K562 (cell line): ENCODE results near the gene G6PC3. TPM values are rescaled to one million over a fixed set of nuclear protein-coding genes. Genes with fewer than 3 reads are reported as not detected.

Experiments used
- ATAC-seq: fragments of 200-7000 bp; cut with Tn5 transposase; 3 replicates; pipeline ENCODE4 v1.9.1; 2020; ENCODE audit warnings: moderate library complexity
- BruUV-seq: library from RNA; stranded (reverse); fragments of 400-500 nt; replicated peaks from 2 replicates; lab custom pipeline; 2021; lab: Mats Ljungman, UMichigan
- CTCF ChIA-PET: fragments of 300-600 bp; formaldehyde crosslinking; extraction: SDS; loops from one replicate; lab custom pipeline; 2021; ENCODE audit warnings: low intra/inter-chr PET ratio; lab: Yijun Ruan, JAX
- POLR2A ChIA-PET: fragments of 300-600, 350-650 bp; sonication (Branson Sonifier 250); formaldehyde crosslinking; extraction: SDS; loops from one replicate; lab custom pipeline; 2021; ENCODE audit warnings: antibody characterized with exemption, inconsistent platforms; lab: Yijun Ruan, JAX
- DNase-seq, 4 experiments: peaks; one replicate each; pipeline versions ENCODE4 v3.0.0 to v3.0.0-alpha.2; 2011 to 2018; ENCODE audit warnings: low spot score in 3 of 4, mixed read lengths in 3 of 4; ENCODE audit errors: extremely low read depth in 1 of 4
- FAIRE-seq: peaks from 2 replicates; lab custom pipeline; 2011; peaks lifted over from hg19 to GRCh38; lab: Jason Lieb, UNC
- H2AFZ ChIP-seq: 2 replicates; pipeline ENCODE4 v1.6.0; 2011; ENCODE audit warnings: low read depth, low read length, control low read depth, inconsistent platforms
- H3K27ac ChIP-seq: fragments of 200-600 bp; 3 replicates; pipeline ENCODE4 v1.8.0; 2011; ENCODE audit warnings: low read depth, mild to moderate bottlenecking, control low read depth, inconsistent platforms, low read length, moderate library complexity, mixed read lengths; ENCODE audit errors: extremely low read depth
- H3K27me3 ChIP-seq, 2 experiments: fragments of 300-600 bp in 1 of 2; 2 replicates in 1 of 2; 3 replicates in 1 of 2; pipeline versions ENCODE4 v1.6.0 to v1.8.0; 2011; ENCODE audit warnings: inconsistent platforms in 2 of 2, low read length in 2 of 2, mild to moderate bottlenecking in 1 of 2, mixed read lengths in 1 of 2, moderate library complexity in 1 of 2; ENCODE audit not compliant: control insufficient read depth in 2 of 2, insufficient read depth in 2 of 2
- H3K36me3 ChIP-seq: fragments of 300-600 bp; 3 replicates; pipeline ENCODE4 v1.8.0; 2011; ENCODE audit warnings: mild to moderate bottlenecking, low read length, inconsistent platforms; ENCODE audit not compliant: control insufficient read depth, insufficient read depth
- H3K4me1 ChIP-seq, 2 experiments: fragments of 200-600 bp in 1 of 2; replicated peaks in 1 of 2; 2 replicates in 1 of 2; 3 replicates in 1 of 2; pipeline versions ENCODE4 v1.5.1 to v1.8.0; 2011; ENCODE audit warnings: inconsistent platforms in 2 of 2, low read length in 2 of 2, mild to moderate bottlenecking in 1 of 2, mixed read lengths in 1 of 2, moderate library complexity in 1 of 2; ENCODE audit not compliant: control insufficient read depth in 2 of 2, insufficient read depth in 2 of 2
- H3K4me2 ChIP-seq: 2 replicates; pipeline ENCODE4 v1.6.1; 2011; ENCODE audit warnings: low read length, control low read depth, inconsistent platforms, mixed read lengths; ENCODE audit not compliant: insufficient read depth
- H3K4me3 ChIP-seq: fragments of 200-600 bp; sonication (generic), shearing (Covaris generic); 2 replicates; pipeline ENCODE4 v1.5.1; 2016; ENCODE audit warnings: control low read depth, inconsistent platforms
- H3K79me2 ChIP-seq: fragments of 200-600 bp; 3 replicates; pipeline ENCODE4 v1.8.0; 2011; ENCODE audit warnings: low read length, inconsistent platforms; ENCODE audit not compliant: control insufficient read depth, insufficient read depth
- H3K9ac ChIP-seq, 2 experiments: 2 replicates each; pipeline versions ENCODE4 v1.6.0 to v1.6.1; 2011; ENCODE audit warnings: low read depth in 2 of 2, low read length in 2 of 2, control low read depth in 1 of 2, inconsistent platforms in 1 of 2, mild to moderate bottlenecking in 1 of 2, mixed read lengths in 1 of 2; ENCODE audit not compliant: insufficient read depth in 1 of 2
- H3K9me1 ChIP-seq: one replicate; pipeline ENCODE4 v1.6.0; 2011; ENCODE audit warnings: inconsistent platforms, mild to moderate bottlenecking, low read length, moderate library complexity; ENCODE audit not compliant: control insufficient read depth, insufficient read depth
- H3K9me3 ChIP-seq: replicated peaks from 2 replicates; pipeline ENCODE4 v1.5.1; 2011; ENCODE audit warnings: low read depth, low read length, inconsistent platforms; ENCODE audit not compliant: control insufficient read depth, insufficient read depth
- H4K20me1 ChIP-seq: replicated peaks from 2 replicates; pipeline ENCODE4 v1.6.1; 2011; ENCODE audit warnings: low read length, inconsistent platforms, mixed read lengths; ENCODE audit not compliant: control insufficient read depth, insufficient read depth
- CHCHD3 ChIP-seq: fragments of 250-450 bp; sonication (Bioruptor Pico); IDR thresholded peaks from 2 replicates; pipeline ENCODE4 v2.1.2; 2022; ENCODE audit warnings: mild to moderate bottlenecking
- PCBP1 ChIP-seq: fragments of 200-400 bp; formaldehyde crosslinking; IDR thresholded peaks from 2 replicates; pipeline ENCODE4 v1.6.1; 2018; ENCODE audit warnings: mild to moderate bottlenecking, low read depth, low read length; ENCODE audit not compliant: poor library complexity, severe bottlenecking
- WGBS: fragments of 100-300 bp; shearing (Covaris generic); methylation state at CpG from one replicate; pipeline ENCODE4 v1.1.6; 2016; ENCODE audit warnings: low coverage, mixed read lengths; ENCODE audit not compliant: insufficient coverage; ENCODE audit errors: missing lambda C conversion rate; 5-methylcytosine and 5-hydroxymethylcytosine counted together
- in situ Hi-C: fragments of 300-500 bp; cut with MboI; formaldehyde crosslinking; loops from 4 replicates; pipeline ENCODE4 v1.15.0; 2018; ENCODE audit warnings: inconsistent platforms, mixed read lengths
- intact Hi-C: fragments of 100-400 bp; cut with micrococcal nuclease; formaldehyde crosslinking; loops from 2 replicates; pipeline ENCODE4 v1.14.2; 2022
- polyA plus RNA-seq, 8 experiments: library from polyadenylated mRNA; depleted of rRNA in 4 of 8; stranded (reverse) in 5 of 8; unstranded in 3 of 8; fragments of >200 nt; fragmentation: Nextera tagmentation in 2 of 8; fragmentation: Illumina TruSeq in 1 of 8; extraction: Ambion mirVana in 2 of 8; extraction: Trizol in 1 of 8; gene quantifications; 2 replicates each; pipeline versions ENCODE4 v1.2.1 to v1.2.3, GENCODE V29; 2011 to 2014; ENCODE audit warnings: inconsistent platforms in 1 of 8, missing spikeins in 1 of 8
- total RNA-seq, 7 experiments: library from RNA; depleted of rRNA in 6 of 7; stranded (reverse); fragments of >200 nt in 6 of 7; fragmentation: Illumina TruSeq in 2 of 7; extraction: Trizol in 2 of 7; gene quantifications; 2 replicates each; pipeline versions ENCODE4 v1.2.1 to v1.2.3, GENCODE V29; 2011 to 2021; ENCODE audit warnings: low replicate concordance in 1 of 7
- TF ChIP-seq, protein P1 (sequence below): fragments of 200-600 bp; sonication (generic); IDR thresholded peaks from one replicate; pipeline ENCODE4 v1.6.1; 2012; ENCODE audit warnings: mild to moderate bottlenecking, low read depth, low read length, inconsistent platforms
- TF ChIP-seq, protein P2 (sequence below): fragments of 250-450 bp; sonication (Bioruptor Pico); IDR thresholded peaks from 2 replicates; pipeline ENCODE4 v1.5.0; 2022; ENCODE audit warnings: mild to moderate bottlenecking

G6PC3 gene
- total and polyA plus RNA-seq, 9 of the 15 experiments (the other 6 are each of a cell fraction or from before 2014, with no cell fraction given), result 10.4 to 57.8 (median 31.1) TPM

DNA sequence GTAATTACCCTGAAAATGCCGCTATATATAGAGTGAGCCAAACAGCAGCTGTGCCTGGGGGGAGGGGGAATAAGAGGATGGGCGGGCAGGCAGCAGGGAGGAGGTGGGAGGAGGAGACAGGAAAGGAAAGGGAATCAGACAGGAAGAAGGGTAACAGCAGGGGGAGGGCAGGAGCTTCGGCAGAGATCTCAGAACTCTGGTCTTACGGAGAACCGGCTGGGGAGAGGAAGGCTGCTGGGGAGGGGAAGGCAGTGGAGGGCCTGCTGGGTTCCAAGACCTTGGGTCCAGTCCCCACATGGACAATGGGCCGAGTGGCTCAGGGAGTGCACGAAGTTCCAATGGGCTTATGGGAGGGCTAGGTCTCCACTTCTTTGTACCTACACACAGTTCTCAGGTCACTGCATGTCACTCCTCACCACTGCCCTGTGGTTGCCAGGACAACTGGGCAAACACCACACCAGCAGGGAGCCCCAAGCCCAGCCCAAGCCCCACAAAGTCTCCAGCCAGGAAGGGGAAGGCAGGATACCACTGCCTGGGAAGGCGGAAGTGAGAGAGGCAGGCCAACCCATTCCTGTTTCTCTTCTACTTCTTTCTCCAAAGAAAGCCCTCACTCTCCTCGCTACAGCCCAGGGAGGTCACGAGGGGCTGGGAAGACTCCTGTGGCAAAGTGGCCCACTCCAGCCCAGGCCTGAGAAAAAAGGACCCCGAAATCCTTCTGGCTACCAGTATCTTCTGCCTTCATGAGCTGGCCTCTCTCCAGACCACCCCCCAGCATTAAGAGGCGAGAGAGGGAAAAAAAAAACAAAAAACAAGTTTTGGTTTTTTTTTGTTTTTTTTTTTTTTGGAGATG is 25.3 kb downstream of the G6PC3 start:
- H2AFZ ChIP-seq, result peak overlapping the region; percentile 87
- in situ Hi-C loops, result no loop called here
- peak; percentile 83 for ATAC-seq
- no peaks in the 10 kb centered on the region for H3K9me3 ChIP-seq
- peak overlapping the region; percentile 96 for H3K4me2 ChIP-seq
- H3K4me1 ChIP-seq, result peaks cover 33 to 64% of the 10 kb centered on the region in 2 experiments
- 5% methylated on average over 8 of the region's 12 CpGs for WGBS
- H3K9ac ChIP-seq, result peak overlapping the region; percentile 76 to 90
- no peaks in the 10 kb centered on the region for H3K27me3 ChIP-seq
- peak; percentile 82 to 93 (median 85) for DNase-seq
- peak overlapping the region; percentile 31 for H3K4me3 ChIP-seq
- H3K79me2 ChIP-seq, result no peaks in the 10 kb centered on the region; the same call in 2 of the 3 replicates
- H4K20me1 ChIP-seq, result no peaks in the 10 kb centered on the region
- H3K9me1 ChIP-seq, result peaks cover 6% of the 10 kb centered on the region
- H3K36me3 ChIP-seq, result peaks cover 5% of the 10 kb centered on the region; the same call in 1 of the 3 replicates
- FAIRE-seq, result peak; percentile 98
- H3K27ac ChIP-seq, result peak overlapping the region; percentile 85
- ChIA-PET CTCF (interaction anchor here (1.8 kb wide), 1 partner anchor 73 kb away, joined by 7 read pairs; no protein-coding TSS in a partner anchor), POLR2A (interaction anchor here (0.6 to 2.1 kb wide), 5 partner anchors 9 to 165 kb away, joined by 3 to 10 read pairs (median 3); no protein-coding TSS in a partner anchor)
- intact Hi-C loops, result no loop called here
- TSS peak; percentile 85 for BruUV-seq
- TF ChIP-seq, protein P1, sequence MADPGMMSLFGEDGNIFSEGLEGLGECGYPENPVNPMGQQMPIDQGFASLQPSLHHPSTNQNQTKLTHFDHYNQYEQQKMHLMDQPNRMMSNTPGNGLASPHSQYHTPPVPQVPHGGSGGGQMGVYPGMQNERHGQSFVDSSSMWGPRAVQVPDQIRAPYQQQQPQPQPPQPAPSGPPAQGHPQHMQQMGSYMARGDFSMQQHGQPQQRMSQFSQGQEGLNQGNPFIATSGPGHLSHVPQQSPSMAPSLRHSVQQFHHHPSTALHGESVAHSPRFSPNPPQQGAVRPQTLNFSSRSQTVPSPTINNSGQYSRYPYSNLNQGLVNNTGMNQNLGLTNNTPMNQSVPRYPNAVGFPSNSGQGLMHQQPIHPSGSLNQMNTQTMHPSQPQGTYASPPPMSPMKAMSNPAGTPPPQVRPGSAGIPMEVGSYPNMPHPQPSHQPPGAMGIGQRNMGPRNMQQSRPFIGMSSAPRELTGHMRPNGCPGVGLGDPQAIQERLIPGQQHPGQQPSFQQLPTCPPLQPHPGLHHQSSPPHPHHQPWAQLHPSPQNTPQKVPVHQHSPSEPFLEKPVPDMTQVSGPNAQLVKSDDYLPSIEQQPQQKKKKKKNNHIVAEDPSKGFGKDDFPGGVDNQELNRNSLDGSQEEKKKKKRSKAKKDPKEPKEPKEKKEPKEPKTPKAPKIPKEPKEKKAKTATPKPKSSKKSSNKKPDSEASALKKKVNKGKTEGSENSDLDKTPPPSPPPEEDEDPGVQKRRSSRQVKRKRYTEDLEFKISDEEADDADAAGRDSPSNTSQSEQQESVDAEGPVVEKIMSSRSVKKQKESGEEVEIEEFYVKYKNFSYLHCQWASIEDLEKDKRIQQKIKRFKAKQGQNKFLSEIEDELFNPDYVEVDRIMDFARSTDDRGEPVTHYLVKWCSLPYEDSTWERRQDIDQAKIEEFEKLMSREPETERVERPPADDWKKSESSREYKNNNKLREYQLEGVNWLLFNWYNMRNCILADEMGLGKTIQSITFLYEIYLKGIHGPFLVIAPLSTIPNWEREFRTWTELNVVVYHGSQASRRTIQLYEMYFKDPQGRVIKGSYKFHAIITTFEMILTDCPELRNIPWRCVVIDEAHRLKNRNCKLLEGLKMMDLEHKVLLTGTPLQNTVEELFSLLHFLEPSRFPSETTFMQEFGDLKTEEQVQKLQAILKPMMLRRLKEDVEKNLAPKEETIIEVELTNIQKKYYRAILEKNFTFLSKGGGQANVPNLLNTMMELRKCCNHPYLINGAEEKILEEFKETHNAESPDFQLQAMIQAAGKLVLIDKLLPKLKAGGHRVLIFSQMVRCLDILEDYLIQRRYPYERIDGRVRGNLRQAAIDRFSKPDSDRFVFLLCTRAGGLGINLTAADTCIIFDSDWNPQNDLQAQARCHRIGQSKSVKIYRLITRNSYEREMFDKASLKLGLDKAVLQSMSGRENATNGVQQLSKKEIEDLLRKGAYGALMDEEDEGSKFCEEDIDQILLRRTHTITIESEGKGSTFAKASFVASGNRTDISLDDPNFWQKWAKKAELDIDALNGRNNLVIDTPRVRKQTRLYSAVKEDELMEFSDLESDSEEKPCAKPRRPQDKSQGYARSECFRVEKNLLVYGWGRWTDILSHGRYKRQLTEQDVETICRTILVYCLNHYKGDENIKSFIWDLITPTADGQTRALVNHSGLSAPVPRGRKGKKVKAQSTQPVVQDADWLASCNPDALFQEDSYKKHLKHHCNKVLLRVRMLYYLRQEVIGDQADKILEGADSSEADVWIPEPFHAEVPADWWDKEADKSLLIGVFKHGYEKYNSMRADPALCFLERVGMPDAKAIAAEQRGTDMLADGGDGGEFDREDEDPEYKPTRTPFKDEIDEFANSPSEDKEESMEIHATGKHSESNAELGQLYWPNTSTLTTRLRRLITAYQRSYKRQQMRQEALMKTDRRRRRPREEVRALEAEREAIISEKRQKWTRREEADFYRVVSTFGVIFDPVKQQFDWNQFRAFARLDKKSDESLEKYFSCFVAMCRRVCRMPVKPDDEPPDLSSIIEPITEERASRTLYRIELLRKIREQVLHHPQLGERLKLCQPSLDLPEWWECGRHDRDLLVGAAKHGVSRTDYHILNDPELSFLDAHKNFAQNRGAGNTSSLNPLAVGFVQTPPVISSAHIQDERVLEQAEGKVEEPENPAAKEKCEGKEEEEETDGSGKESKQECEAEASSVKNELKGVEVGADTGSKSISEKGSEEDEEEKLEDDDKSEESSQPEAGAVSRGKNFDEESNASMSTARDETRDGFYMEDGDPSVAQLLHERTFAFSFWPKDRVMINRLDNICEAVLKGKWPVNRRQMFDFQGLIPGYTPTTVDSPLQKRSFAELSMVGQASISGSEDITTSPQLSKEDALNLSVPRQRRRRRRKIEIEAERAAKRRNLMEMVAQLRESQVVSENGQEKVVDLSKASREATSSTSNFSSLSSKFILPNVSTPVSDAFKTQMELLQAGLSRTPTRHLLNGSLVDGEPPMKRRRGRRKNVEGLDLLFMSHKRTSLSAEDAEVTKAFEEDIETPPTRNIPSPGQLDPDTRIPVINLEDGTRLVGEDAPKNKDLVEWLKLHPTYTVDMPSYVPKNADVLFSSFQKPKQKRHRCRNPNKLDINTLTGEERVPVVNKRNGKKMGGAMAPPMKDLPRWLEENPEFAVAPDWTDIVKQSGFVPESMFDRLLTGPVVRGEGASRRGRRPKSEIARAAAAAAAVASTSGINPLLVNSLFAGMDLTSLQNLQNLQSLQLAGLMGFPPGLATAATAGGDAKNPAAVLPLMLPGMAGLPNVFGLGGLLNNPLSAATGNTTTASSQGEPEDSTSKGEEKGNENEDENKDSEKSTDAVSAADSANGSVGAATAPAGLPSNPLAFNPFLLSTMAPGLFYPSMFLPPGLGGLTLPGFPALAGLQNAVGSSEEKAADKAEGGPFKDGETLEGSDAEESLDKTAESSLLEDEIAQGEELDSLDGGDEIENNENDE, result no peak
- TF ChIP-seq PCBP1, result no peak
- no peak for TF ChIP-seq CHCHD3 (CRISPR knock-in tag)
- TF ChIP-seq, protein P2, sequence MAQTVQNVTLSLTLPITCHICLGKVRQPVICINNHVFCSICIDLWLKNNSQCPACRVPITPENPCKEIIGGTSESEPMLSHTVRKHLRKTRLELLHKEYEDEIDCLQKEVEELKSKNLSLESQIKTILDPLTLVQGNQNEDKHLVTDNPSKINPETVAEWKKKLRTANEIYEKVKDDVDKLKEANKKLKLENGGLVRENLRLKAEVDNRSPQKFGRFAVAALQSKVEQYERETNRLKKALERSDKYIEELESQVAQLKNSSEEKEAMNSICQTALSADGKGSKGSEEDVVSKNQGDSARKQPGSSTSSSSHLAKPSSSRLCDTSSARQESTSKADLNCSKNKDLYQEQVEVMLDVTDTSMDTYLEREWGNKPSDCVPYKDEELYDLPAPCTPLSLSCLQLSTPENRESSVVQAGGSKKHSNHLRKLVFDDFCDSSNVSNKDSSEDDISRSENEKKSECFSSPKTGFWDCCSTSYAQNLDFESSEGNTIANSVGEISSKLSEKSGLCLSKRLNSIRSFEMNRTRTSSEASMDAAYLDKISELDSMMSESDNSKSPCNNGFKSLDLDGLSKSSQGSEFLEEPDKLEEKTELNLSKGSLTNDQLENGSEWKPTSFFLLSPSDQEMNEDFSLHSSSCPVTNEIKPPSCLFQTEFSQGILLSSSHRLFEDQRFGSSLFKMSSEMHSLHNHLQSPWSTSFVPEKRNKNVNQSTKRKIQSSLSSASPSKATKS (CRISPR knock-in tag), result no peak
